ENCODE results near the gene LPAR6.

DNA sequence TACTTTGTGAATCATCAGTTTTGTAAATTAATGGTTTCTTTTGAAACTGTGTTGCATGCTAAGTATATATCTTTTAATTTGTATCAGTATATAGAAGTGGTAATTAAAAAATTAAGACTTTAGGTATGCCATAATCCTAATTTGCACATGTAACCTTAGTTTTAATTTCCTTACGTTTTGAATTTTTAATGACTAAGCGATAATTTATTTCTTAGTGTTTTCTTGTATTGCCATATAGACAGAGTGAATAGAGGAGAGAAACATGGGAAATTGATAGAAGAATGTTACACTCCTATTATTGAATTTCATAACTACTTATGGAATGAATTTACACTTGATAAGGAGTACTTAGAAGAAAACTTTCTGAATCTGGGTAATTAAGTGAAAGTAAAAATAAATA is 29.5 kb downstream of the LPAR6 start:
- TF ChIP-seq CTCF (IDR thresholded peaks at IDR 0.05; ENCODE audit: borderline replicate concordance, extremely low read depth, low read length, poor library complexity, severe bottlenecking) (no peak), EZH2 (IDR thresholded peaks at IDR 0.05; ENCODE audit: borderline replicate concordance, low read depth, low read length, severe bottlenecking) (no peak)
